K562 (cell line): ENCODE measurements around the gene NDUFS8. TPM values are rescaled to one million over a fixed set of nuclear protein-coding genes. Genes with fewer than 3 reads are reported as not detected.

Experiments used
- GABPB2 ChIP-seq: fragments of 250-450 bp; sonication (Bioruptor Pico); conservative IDR thresholded peaks from 2 replicates; pipeline ENCODE4 v1.5.1; 2021; ENCODE audit warnings: mild to moderate bottlenecking
- HMGXB4 ChIP-seq: sonication (generic); formaldehyde crosslinking; IDR thresholded peaks from 2 replicates; pipeline ENCODE4 v1.8.1; 2023; ENCODE audit warnings: mild to moderate bottlenecking, missing genetic modification reagents
- NCOA1 ChIP-seq: fragments of 450-650 bp; IDR thresholded peaks from 2 replicates; pipeline ENCODE4 v1.6.1; 2016; ENCODE audit warnings: low read depth
- NCOR1 ChIP-seq: fragments of 450-650 bp; IDR thresholded peaks from 2 replicates; pipeline ENCODE4 v1.6.1; 2016; ENCODE audit warnings: mild to moderate bottlenecking, moderate library complexity
- NR2C1 ChIP-seq, 2 experiments: fragments of 450-650 bp; IDR thresholded peaks; 2 replicates each; pipeline ENCODE4 v1.6.1; 2017; ENCODE audit warnings: mild to moderate bottlenecking in 2 of 2, antibody characterized with exemption in 1 of 2, inconsistent platforms in 1 of 2, missing compliant biosample characterization in 1 of 2, missing genetic modification characterization in 1 of 2
- PCBP1 ChIP-seq: fragments of 200-400 bp; formaldehyde crosslinking; IDR thresholded peaks from 2 replicates; pipeline ENCODE4 v1.6.1; 2018; ENCODE audit warnings: mild to moderate bottlenecking, low read depth, low read length; ENCODE audit not compliant: poor library complexity, severe bottlenecking
- SLC30A9 ChIP-seq: fragments of 250-450 bp; sonication (Bioruptor Pico); IDR thresholded peaks from 2 replicates; pipeline ENCODE4 v1.8.0; 2022; ENCODE audit warnings: mild to moderate bottlenecking, moderate library complexity
- ZNF12 ChIP-seq: sonication (generic); formaldehyde crosslinking; IDR thresholded peaks from 2 replicates; pipeline ENCODE4 v1.4.0; 2020; ENCODE audit warnings: mild to moderate bottlenecking, missing genetic modification reagents
- ZNF76 ChIP-seq: fragments of 250-450 bp; sonication (Bioruptor Pico); IDR thresholded peaks from 2 replicates; pipeline ENCODE4 v1.4.0; 2020; ENCODE audit warnings: mild to moderate bottlenecking, moderate library complexity, borderline replicate concordance
- ZSCAN32 ChIP-seq: fragments of 450-650 bp; formaldehyde crosslinking; IDR thresholded peaks from 2 replicates; pipeline ENCODE4 v1.4.0; 2020; ENCODE audit warnings: mild to moderate bottlenecking, moderate library complexity
- ZZZ3 ChIP-seq: fragments of 450-650 bp; IDR thresholded peaks from 2 replicates; pipeline ENCODE4 v1.6.1; 2016; ENCODE audit warnings: antibody characterized with exemption, mild to moderate bottlenecking, moderate library complexity
- polyA plus RNA-seq, 8 experiments: library from polyadenylated mRNA; depleted of rRNA in 4 of 8; stranded (reverse) in 5 of 8; unstranded in 3 of 8; fragments of >200 nt; fragmentation: Nextera tagmentation in 2 of 8; fragmentation: Illumina TruSeq in 1 of 8; extraction: Ambion mirVana in 2 of 8; extraction: Trizol in 1 of 8; gene quantifications; 2 replicates each; pipeline versions ENCODE4 v1.2.1 to v1.2.3, GENCODE V29; 2011 to 2014; ENCODE audit warnings: inconsistent platforms in 1 of 8, missing spikeins in 1 of 8
- total RNA-seq, 7 experiments: library from RNA; depleted of rRNA in 6 of 7; stranded (reverse); fragments of >200 nt in 6 of 7; fragmentation: Illumina TruSeq in 2 of 7; extraction: Trizol in 2 of 7; gene quantifications; 2 replicates each; pipeline versions ENCODE4 v1.2.1 to v1.2.3, GENCODE V29; 2011 to 2021; ENCODE audit warnings: low replicate concordance in 1 of 7
- TF ChIP-seq, protein P1 (sequence below): sonication (generic); formaldehyde crosslinking; IDR thresholded peaks from 2 replicates; pipeline ENCODE4 v1.8.0; 2022; ENCODE audit warnings: missing genetic modification reagents, mild to moderate bottlenecking, borderline replicate concordance
- TF ChIP-seq, protein P2 (sequence below): sonication (generic); formaldehyde crosslinking; IDR thresholded peaks from 2 replicates; pipeline ENCODE4 v1.9.0; 2022; ENCODE audit warnings: mild to moderate bottlenecking, missing genetic modification reagents
- TF ChIP-seq, protein P3 (sequence below): fragments of 250-450 bp; sonication (Bioruptor Pico); IDR thresholded peaks from 2 replicates; pipeline ENCODE4 v1.4.0; 2020
- TF ChIP-seq, protein P4 (sequence below): fragments of 250-450 bp; sonication (Bioruptor Pico); IDR thresholded peaks from 2 replicates; pipeline ENCODE4 v1.4.0; 2020; ENCODE audit warnings: borderline replicate concordance

The NDUFS8 gene
- total and polyA plus RNA-seq, 9 of the 15 experiments (the other 6 are each of a cell fraction or from before 2014, with no cell fraction given), result 36.5 to 351 (median 101) TPM

DNA sequence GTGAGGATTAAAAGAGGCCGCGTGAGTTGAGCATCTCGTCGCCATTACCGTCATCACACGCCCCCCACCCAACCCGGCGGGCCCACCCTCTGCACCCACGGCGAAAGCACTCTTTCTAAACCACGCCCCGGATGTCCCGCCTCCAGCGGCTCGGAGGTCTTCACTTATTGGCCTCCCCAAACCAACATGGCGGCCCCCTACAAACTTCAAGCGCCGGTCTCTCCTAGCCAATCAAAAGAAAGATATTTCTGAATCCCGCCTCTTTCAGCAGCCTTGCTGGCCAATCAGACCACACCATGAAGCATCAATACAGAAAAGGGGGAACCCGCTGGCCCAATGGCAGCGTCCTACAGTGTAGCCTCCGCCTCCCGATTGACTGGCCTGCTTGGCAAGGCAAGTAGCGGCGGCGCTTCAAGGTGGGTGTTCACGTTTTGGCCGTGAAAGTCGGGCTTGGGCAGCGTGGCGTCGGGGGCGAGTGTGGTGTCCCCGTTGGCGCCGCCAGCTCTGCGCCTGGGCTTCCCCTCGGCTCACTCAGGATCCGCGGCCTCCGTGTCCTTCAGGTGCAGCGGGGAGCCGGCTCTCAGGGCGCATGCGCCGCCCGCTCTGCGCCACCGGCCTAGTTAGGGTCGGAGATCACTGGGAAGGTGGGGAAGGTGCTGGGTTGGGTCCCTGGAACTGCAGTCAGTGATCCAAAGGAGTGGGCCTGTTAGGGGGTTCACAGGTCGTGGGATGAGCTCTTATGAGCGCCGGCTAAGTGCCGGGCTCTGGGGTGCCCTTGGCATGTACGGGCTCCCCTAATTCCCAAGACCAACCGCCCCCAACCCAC is at the start of gene NDUFS8 (continued):
- TF ChIP-seq NR2C1 (IDR thresholded peaks at IDR 0.05) (no peak), NR2C1 (tag; IDR thresholded peaks at IDR 0.05) (peak; percentile 44; the same call in 1 of the 2 replicates), ZNF12 (no peak), NCOA1 (no peak), HMGXB4 (no peak), ZNF76 (CRISPR knock-in tag) (no peak), SLC30A9 (CRISPR knock-in tag) (no peak), NCOR1 (no peak), GABPB2 (CRISPR knock-in tag) (no peak), ZSCAN32 (no peak), PCBP1 (no peak), ZZZ3 (no peak)
- TF ChIP-seq, protein P1, sequence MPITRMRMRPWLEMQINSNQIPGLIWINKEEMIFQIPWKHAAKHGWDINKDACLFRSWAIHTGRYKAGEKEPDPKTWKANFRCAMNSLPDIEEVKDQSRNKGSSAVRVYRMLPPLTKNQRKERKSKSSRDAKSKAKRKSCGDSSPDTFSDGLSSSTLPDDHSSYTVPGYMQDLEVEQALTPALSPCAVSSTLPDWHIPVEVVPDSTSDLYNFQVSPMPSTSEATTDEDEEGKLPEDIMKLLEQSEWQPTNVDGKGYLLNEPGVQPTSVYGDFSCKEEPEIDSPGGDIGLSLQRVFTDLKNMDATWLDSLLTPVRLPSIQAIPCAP (CRISPR knock-in tag), result no peak
- TF ChIP-seq, protein P2, sequence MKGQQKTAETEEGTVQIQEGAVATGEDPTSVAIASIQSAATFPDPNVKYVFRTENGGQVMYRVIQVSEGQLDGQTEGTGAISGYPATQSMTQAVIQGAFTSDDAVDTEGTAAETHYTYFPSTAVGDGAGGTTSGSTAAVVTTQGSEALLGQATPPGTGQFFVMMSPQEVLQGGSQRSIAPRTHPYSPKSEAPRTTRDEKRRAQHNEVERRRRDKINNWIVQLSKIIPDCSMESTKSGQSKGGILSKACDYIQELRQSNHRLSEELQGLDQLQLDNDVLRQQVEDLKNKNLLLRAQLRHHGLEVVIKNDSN (CRISPR knock-in tag), result no peak
- TF ChIP-seq, protein P3, sequence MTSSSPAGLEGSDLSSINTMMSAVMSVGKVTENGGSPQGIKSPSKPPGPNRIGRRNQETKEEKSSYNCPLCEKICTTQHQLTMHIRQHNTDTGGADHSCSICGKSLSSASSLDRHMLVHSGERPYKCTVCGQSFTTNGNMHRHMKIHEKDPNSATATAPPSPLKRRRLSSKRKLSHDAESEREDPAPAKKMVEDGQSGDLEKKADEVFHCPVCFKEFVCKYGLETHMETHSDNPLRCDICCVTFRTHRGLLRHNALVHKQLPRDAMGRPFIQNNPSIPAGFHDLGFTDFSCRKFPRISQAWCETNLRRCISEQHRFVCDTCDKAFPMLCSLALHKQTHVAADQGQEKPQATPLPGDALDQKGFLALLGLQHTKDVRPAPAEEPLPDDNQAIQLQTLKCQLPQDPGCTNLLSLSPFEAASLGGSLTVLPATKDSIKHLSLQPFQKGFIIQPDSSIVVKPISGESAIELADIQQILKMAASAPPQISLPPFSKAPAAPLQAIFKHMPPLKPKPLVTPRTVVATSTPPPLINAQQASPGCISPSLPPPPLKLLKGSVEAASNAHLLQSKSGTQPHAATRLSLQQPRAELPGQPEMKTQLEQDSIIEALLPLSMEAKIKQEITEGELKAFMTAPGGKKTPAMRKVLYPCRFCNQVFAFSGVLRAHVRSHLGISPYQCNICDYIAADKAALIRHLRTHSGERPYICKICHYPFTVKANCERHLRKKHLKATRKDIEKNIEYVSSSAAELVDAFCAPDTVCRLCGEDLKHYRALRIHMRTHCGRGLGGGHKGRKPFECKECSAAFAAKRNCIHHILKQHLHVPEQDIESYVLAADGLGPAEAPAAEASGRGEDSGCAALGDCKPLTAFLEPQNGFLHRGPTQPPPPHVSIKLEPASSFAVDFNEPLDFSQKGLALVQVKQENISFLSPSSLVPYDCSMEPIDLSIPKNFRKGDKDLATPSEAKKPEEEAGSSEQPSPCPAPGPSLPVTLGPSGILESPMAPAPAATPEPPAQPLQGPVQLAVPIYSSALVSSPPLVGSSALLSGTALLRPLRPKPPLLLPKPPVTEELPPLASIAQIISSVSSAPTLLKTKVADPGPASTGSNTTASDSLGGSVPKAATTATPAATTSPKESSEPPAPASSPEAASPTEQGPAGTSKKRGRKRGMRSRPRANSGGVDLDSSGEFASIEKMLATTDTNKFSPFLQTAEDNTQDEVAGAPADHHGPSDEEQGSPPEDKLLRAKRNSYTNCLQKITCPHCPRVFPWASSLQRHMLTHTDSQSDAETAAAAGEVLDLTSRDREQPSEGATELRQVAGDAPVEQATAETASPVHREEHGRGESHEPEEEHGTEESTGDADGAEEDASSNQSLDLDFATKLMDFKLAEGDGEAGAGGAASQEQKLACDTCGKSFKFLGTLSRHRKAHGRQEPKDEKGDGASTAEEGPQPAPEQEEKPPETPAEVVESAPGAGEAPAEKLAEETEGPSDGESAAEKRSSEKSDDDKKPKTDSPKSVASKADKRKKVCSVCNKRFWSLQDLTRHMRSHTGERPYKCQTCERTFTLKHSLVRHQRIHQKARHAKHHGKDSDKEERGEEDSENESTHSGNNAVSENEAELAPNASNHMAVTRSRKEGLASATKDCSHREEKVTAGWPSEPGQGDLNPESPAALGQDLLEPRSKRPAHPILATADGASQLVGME (CRISPR knock-in tag), result no peak
- TF ChIP-seq, protein P4, sequence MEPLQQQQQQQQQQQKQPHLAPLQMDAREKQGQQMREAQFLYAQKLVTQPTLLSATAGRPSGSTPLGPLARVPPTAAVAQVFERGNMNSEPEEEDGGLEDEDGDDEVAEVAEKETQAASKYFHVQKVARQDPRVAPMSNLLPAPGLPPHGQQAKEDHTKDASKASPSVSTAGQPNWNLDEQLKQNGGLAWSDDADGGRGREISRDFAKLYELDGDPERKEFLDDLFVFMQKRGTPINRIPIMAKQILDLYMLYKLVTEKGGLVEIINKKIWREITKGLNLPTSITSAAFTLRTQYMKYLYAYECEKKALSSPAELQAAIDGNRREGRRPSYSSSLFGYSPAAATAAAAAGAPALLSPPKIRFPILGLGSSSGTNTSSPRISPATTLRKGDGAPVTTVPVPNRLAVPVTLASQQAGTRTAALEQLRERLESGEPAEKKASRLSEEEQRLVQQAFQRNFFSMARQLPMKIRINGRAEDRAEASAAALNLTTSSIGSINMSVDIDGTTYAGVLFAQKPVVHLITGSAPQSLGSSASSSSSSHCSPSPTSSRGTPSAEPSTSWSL, result no peak
